OCI-LY7 (cell line): ENCODE data around the gene TENT5C.

ENCODE experiments used
- CTCF ChIP-seq: fragments of 200-600 bp; sonication (generic); conservative IDR thresholded peaks from 2 replicates; pipeline ENCODE4 v1.5.1; 2014; ENCODE audit warnings: mild to moderate bottlenecking, antibody characterized with exemption, low read length, moderate library complexity, mixed read lengths
- EZH2phosphoT487 ChIP-seq: fragments of 200-600 bp; sonication (generic); IDR thresholded peaks from 2 replicates; pipeline ENCODE4 v1.6.1; 2018; ENCODE audit warnings: low read depth, borderline replicate concordance, mild to moderate bottlenecking, mixed run types, antibody characterized with exemption, low read length, moderate library complexity, mixed read lengths

DNA sequence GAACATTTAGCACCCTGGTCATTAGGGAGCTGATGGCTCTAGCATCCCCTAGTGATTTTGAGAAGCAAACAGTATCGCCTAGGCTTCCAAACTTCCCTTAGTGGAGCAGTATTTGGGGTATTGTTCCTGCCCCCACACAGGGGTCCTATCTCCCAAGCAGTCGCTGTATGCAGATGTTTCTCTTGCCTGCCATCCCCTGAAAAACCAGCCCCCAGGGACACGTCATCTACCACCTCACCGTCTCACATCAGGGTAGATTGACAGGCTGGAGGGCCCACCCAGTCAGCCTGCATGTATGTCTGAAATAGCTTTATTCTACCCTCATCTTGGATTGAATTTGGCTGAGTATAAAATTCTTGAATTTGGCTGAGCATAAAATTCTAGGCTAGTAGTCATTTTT is 33.9 kb downstream of the TENT5C start:
- TF ChIP-seq CTCF (no peak), EZH2phosphoT487 (no peak)
